ENCODE data around the gene RAD50. TPM values are rescaled to one million over a fixed set of nuclear protein-coding genes. Genes with fewer than 3 reads are reported as not detected.

Gene RAD50
- total and polyA plus RNA-seq, 2 donors (not counting 1 experiment from before 2014, with no cell fraction given): 21.5 to 35.7 TPM

- Histone ChIP-seq H3K4me1 (ENCODE audit: control insufficient read depth, extremely low read depth, insufficient read depth, low read length) (no peaks in the 10 kb centered on the region), H3K79me2 (ENCODE audit: control insufficient read depth, insufficient read depth, low read length) (no peaks in the 10 kb centered on the region)
- TF ChIP-seq EZH2 (IDR thresholded peaks at IDR 0.05; ENCODE audit: low read length, missing control alignments) (no peak), CTCF (conservative IDR thresholded peaks at IDR 0.05 in 1 of 2, IDR thresholded peaks at IDR 0.05 in 1 of 2; ENCODE audit: low read depth in 1 of 2, low read length in 2 of 2) (no peak)
Observed at GRCh38 chr5:132525299-132525724, 31.5 kb upstream of the RAD50 start.

GRCh38 chr5:132526290-132526973 lies 30.3 kb upstream of the RAD50 start:
- Histone ChIP-seq H3K4me3 (replicated peaks in 1 of 4; ENCODE audit: control extremely low read depth in 1 of 4, insufficient read depth in 1 of 4, low read depth in 3 of 4, low read length in 4 of 4) (no peak overlapping the region), H2AFZ (ENCODE audit: low read length) (peak overlapping the region; percentile 50), H3K27ac (ENCODE audit: insufficient read depth, low read length) (no peak overlapping the region), H3K36me3 (ENCODE audit: control insufficient read depth, insufficient read depth, low read length) (no peaks in the 10 kb centered on the region), H4K20me1 (ENCODE audit: control insufficient read depth, extremely low read depth, insufficient read depth, low read length) (no peaks in the 10 kb centered on the region), H3K9ac (ENCODE audit: insufficient read depth, low read length) (no peak overlapping the region), H3K9me3 (ENCODE audit: control insufficient read depth, insufficient read depth, low read depth, low read length) (no peaks in the 10 kb centered on the region), H3K4me1 (ENCODE audit: control insufficient read depth, extremely low read depth, insufficient read depth, low read length) (no peaks in the 10 kb centered on the region), H3K27me3 (ENCODE audit: control insufficient read depth, insufficient read depth, low read length) (peaks cover 3% of the 10 kb centered on the region), H3K4me2 (ENCODE audit: extremely low read depth, insufficient read depth, low read length) (peak overlapping the region; percentile 59), H3K79me2 (ENCODE audit: control insufficient read depth, insufficient read depth, low read length) (no peaks in the 10 kb centered on the region)
- peak; percentile 25 to 58 for DNase-seq (ENCODE audit: low read depth in 2 of 2)
- TF ChIP-seq EZH2 (IDR thresholded peaks at IDR 0.05; ENCODE audit: low read length, missing control alignments) (no peak), CTCF (conservative IDR thresholded peaks at IDR 0.05 in 1 of 2, IDR thresholded peaks at IDR 0.05 in 1 of 2; ENCODE audit: low read depth in 1 of 2, low read length in 2 of 2) (peak; percentile 79 to 81)

More at GRCh38 chr5:132525299-132525724, 31.5 kb upstream of the RAD50 start:
- DNase-seq (ENCODE audit: low read depth in 2 of 2): no peak
- H3K27me3 ChIP-seq (ENCODE audit: control insufficient read depth, insufficient read depth, low read length): peaks cover 3% of the 10 kb centered on the region
- no peak overlapping the region for H3K27ac ChIP-seq (ENCODE audit: insufficient read depth, low read length)
- no peaks in the 10 kb centered on the region for H4K20me1 ChIP-seq (ENCODE audit: control insufficient read depth, extremely low read depth, insufficient read depth, low read length)
- H3K4me2 ChIP-seq (ENCODE audit: extremely low read depth, insufficient read depth, low read length): no peak overlapping the region
- no peak overlapping the region for H2AFZ ChIP-seq (ENCODE audit: low read length)
- H3K9me3 ChIP-seq (ENCODE audit: control insufficient read depth, insufficient read depth, low read depth, low read length): no peaks in the 10 kb centered on the region
- H3K36me3 ChIP-seq (ENCODE audit: control insufficient read depth, insufficient read depth, low read length): no peaks in the 10 kb centered on the region
- H3K9ac ChIP-seq (ENCODE audit: insufficient read depth, low read length): no peak overlapping the region
- H3K4me3 ChIP-seq (replicated peaks in 1 of 4; ENCODE audit: control extremely low read depth in 1 of 4, insufficient read depth in 1 of 4, low read depth in 3 of 4, low read length in 4 of 4): no peak overlapping the region

- Histone ChIP-seq H3K27ac (ENCODE audit: insufficient read depth, low read length) (no peak overlapping the region), H3K4me1 (ENCODE audit: control insufficient read depth, extremely low read depth, insufficient read depth, low read length) (no peaks in the 10 kb centered on the region), H4K20me1 (ENCODE audit: control insufficient read depth, extremely low read depth, insufficient read depth, low read length) (no peaks in the 10 kb centered on the region), H3K27me3 (ENCODE audit: control insufficient read depth, insufficient read depth, low read length) (peaks cover 4% of the 10 kb centered on the region), H3K9ac (ENCODE audit: insufficient read depth, low read length) (no peak overlapping the region), H2AFZ (ENCODE audit: low read length) (no peak overlapping the region), H3K36me3 (ENCODE audit: control insufficient read depth, insufficient read depth, low read length) (no peaks in the 10 kb centered on the region), H3K4me3 (replicated peaks in 1 of 4; ENCODE audit: control extremely low read depth in 1 of 4, insufficient read depth in 1 of 4, low read depth in 3 of 4, low read length in 4 of 4) (no peak overlapping the region), H3K4me2 (ENCODE audit: extremely low read depth, insufficient read depth, low read length) (no peak overlapping the region), H3K9me3 (ENCODE audit: control insufficient read depth, insufficient read depth, low read depth, low read length) (no peaks in the 10 kb centered on the region), H3K79me2 (ENCODE audit: control insufficient read depth, insufficient read depth, low read length) (no peaks in the 10 kb centered on the region)
- no peak for DNase-seq (ENCODE audit: low read depth in 2 of 2)
- no peak for TF ChIP-seq CTCF (conservative IDR thresholded peaks at IDR 0.05 in 1 of 2, IDR thresholded peaks at IDR 0.05 in 1 of 2; ENCODE audit: low read depth in 1 of 2, low read length in 2 of 2)
- TF ChIP-seq EZH2 (IDR thresholded peaks at IDR 0.05; ENCODE audit: low read length, missing control alignments): no peak
Observed at GRCh38 chr5:132526974-132527564, 29.7 kb upstream of the RAD50 start.

All from fibroblast of lung (primary cell).